Mammary epithelial cell (primary cell): ENCODE measurements around the gene MGA.

ENCODE experiments used
- EZH2 ChIP-seq: IDR thresholded peaks from 2 replicates; pipeline ENCODE4 v1.6.1; 2012; ENCODE audit warnings: low read length, inconsistent platforms, borderline replicate concordance
- TF ChIP-seq, protein P1 (sequence below), 2 donors: IDR thresholded peaks in 1 of 2; conservative IDR thresholded peaks in 1 of 2; 2 replicates each; pipeline ENCODE4 v1.5.1; 2011 to 2012; ENCODE audit warnings: inconsistent platforms in 2 of 2, low read length in 2 of 2, mild to moderate bottlenecking in 2 of 2, control low read depth in 1 of 2, low read depth in 1 of 2; ENCODE audit not compliant: insufficient read depth in 1 of 2; ENCODE audit errors: extremely low read depth in 1 of 2

DNA sequence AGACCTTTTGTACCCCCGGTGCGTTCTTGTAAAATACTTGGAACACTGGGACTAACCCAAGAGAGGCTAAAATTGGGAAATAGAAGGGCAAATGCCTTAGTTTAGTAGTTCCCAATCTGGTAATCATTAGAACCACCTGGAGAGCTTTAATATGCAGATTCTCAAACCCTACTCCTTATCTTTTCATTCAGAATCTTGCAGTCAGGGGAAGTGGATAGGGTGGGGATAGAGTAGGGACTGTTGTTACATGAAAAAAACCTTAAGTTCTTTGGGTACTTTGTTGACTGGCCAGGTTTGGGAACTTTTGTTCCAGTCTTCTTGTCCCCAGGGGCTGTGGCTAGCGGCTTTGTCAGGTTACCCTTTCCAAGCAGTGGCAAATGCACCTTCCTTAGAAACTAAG lies 130.0 kb downstream of the MGA start:
- TF ChIP-seq, protein P1, sequence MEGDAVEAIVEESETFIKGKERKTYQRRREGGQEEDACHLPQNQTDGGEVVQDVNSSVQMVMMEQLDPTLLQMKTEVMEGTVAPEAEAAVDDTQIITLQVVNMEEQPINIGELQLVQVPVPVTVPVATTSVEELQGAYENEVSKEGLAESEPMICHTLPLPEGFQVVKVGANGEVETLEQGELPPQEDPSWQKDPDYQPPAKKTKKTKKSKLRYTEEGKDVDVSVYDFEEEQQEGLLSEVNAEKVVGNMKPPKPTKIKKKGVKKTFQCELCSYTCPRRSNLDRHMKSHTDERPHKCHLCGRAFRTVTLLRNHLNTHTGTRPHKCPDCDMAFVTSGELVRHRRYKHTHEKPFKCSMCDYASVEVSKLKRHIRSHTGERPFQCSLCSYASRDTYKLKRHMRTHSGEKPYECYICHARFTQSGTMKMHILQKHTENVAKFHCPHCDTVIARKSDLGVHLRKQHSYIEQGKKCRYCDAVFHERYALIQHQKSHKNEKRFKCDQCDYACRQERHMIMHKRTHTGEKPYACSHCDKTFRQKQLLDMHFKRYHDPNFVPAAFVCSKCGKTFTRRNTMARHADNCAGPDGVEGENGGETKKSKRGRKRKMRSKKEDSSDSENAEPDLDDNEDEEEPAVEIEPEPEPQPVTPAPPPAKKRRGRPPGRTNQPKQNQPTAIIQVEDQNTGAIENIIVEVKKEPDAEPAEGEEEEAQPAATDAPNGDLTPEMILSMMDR (conservative IDR thresholded peaks at IDR 0.05 in 1 of 2, IDR thresholded peaks at IDR 0.05 in 1 of 2; ENCODE audit: extremely low read depth in 1 of 2, insufficient read depth in 1 of 2, low read depth in 1 of 2, low read length in 2 of 2) = no peak
- no peak for TF ChIP-seq EZH2
